GM12878 (cell line): ENCODE results near the gene TEX28.

Experiments used
- FOS ChIP-seq: IDR thresholded peaks from 3 replicates; pipeline ENCODE4 v1.6.1; 2011; ENCODE audit warnings: borderline replicate concordance; ENCODE audit not compliant: insufficient read length; ENCODE audit errors: extremely low read depth
- PAX5 ChIP-seq: IDR thresholded peaks from 2 replicates; pipeline ENCODE4 v1.6.1; 2011; ENCODE audit warnings: low read depth, low read length, borderline replicate concordance
- POLR2A ChIP-seq: IDR thresholded peaks from 2 replicates; pipeline ENCODE4 v1.6.1; 2011; ENCODE audit warnings: low read depth, mild to moderate bottlenecking, low read length

- no peak for TF ChIP-seq POLR2A
- no peak for TF ChIP-seq FOS
- no peak for TF ChIP-seq PAX5
These were observed 3.4 kb upstream of the TEX28 start for GRCh38 chrX:154298312-154298711.
